ENCODE results near the gene ACAA1. TPM values are rescaled to one million over a fixed set of nuclear protein-coding genes. Genes with fewer than 3 reads are reported as not detected.

Gene ACAA1
- total RNA-seq (2021): 24.0 and 27.4 TPM in 2 replicates
- Bru-seq, nascent RNA: percentile 53 among the genes with signal in this experiment
- BruChase-seq, experiment 1, labeled RNA remaining after a 2-hour chase: percentile 47 among the genes with signal in this experiment
- BruChase-seq, experiment 2, labeled RNA remaining after a 6-hour chase: percentile 43 among the genes with signal in this experiment
- long read RNA-seq, transcript ACAA1-202 (12 exons, 1,785 nt): major isoform, 36 of 52 reads
- long read RNA-seq, partial matches to known transcripts: 1 of 52 reads
- long read RNA-seq, other reads (novel, unspliced or antisense): 12 of 52 reads

- ChIA-PET CTCF (interaction anchor here (1.5 kb wide), 1 partner anchor 210 kb away, joined by 3 read pairs; the partner anchor contains the start of gene XYLB), POLR2A (ENCODE audit: low non-redundant PET) (no interaction called here)
- peaks cover 3% of the 10 kb centered on the region for H3K36me3 ChIP-seq (ENCODE audit: insufficient read depth, low read length, poor library complexity, severe bottlenecking)
- BruUV-seq (replicated peaks): no TSS peak
- intact Hi-C loops (cut with micrococcal nuclease; ENCODE audit: unreplicated experiment): loop anchor here (10.0 kb wide), 1 partner anchor 208 kb away; the partner anchor contains the start of gene XYLB
- no peaks in the 10 kb centered on the region for H3K9me3 ChIP-seq (ENCODE audit: low read depth, low read length, poor library complexity, severe bottlenecking)
- peak within 1 kb of the TSS; percentile 71 for H3K27ac ChIP-seq (ENCODE audit: low read depth, low read length, poor library complexity, severe bottlenecking)
- H3K27me3 ChIP-seq (replicated peaks; ENCODE audit: insufficient read depth, low read depth, low read length, poor library complexity): no peaks in the 10 kb centered on the region
- DNase-seq (ENCODE audit: low spot score): peak; percentile 96
- peaks cover 4% of the 10 kb centered on the region for H3K4me1 ChIP-seq (ENCODE audit: insufficient read depth, low read length, poor library complexity, severe bottlenecking)
- peak within 1 kb of the TSS; percentile 81 for H3K4me3 ChIP-seq (ENCODE audit: low read depth, low read length, poor library complexity, severe bottlenecking)
- no peak for TF ChIP-seq EZH2 (IDR thresholded peaks at IDR 0.05; ENCODE audit: borderline replicate concordance, low read depth, low read length, poor library complexity, severe bottlenecking)
- no peak for TF ChIP-seq CTCF (conservative IDR thresholded peaks at IDR 0.05; ENCODE audit: low read depth, low read length)
Observed at GRCh38 chr3:38136777-38137614, at the start of gene ACAA1. TSS of gene ACAA1 (minus strand) at chr3:38137127. CDS start at chr3:38137035, 92 bp downstream.

- no peak for DNase-seq (ENCODE audit: low spot score)
- intact Hi-C loops (cut with micrococcal nuclease; ENCODE audit: unreplicated experiment): no loop called here
- Histone ChIP-seq H3K27ac (ENCODE audit: low read depth, low read length, poor library complexity, severe bottlenecking) (no peak overlapping the region), H3K4me1 (ENCODE audit: insufficient read depth, low read length, poor library complexity, severe bottlenecking) (no peaks in the 10 kb centered on the region), H3K36me3 (ENCODE audit: insufficient read depth, low read length, poor library complexity, severe bottlenecking) (no peaks in the 10 kb centered on the region), H3K9me3 (ENCODE audit: low read depth, low read length, poor library complexity, severe bottlenecking) (no peaks in the 10 kb centered on the region), H3K4me3 (ENCODE audit: low read depth, low read length, poor library complexity, severe bottlenecking) (no peak overlapping the region), H3K27me3 (replicated peaks; ENCODE audit: insufficient read depth, low read depth, low read length, poor library complexity) (no peaks in the 10 kb centered on the region)
- no TSS peak for BruUV-seq (replicated peaks)
- CTCF ChIA-PET: no interaction called here
- POLR2A ChIA-PET (ENCODE audit: low non-redundant PET): no interaction called here
- TF ChIP-seq EZH2 (IDR thresholded peaks at IDR 0.05; ENCODE audit: borderline replicate concordance, low read depth, low read length, poor library complexity, severe bottlenecking) (no peak), CTCF (conservative IDR thresholded peaks at IDR 0.05; ENCODE audit: low read depth, low read length) (no peak)
Observed at GRCh38 chr3:38177181-38177580, 40.3 kb upstream of the ACAA1 start.

- Histone ChIP-seq H3K4me1 (ENCODE audit: insufficient read depth, low read length, poor library complexity, severe bottlenecking) (peaks cover under 1% of the 10 kb centered on the region), H3K36me3 (ENCODE audit: insufficient read depth, low read length, poor library complexity, severe bottlenecking) (no peaks in the 10 kb centered on the region), H3K27ac (ENCODE audit: low read depth, low read length, poor library complexity, severe bottlenecking) (no peak overlapping the region), H3K27me3 (replicated peaks; ENCODE audit: insufficient read depth, low read depth, low read length, poor library complexity) (no peaks in the 10 kb centered on the region), H3K4me3 (ENCODE audit: low read depth, low read length, poor library complexity, severe bottlenecking) (no peak overlapping the region), H3K9me3 (ENCODE audit: low read depth, low read length, poor library complexity, severe bottlenecking) (no peaks in the 10 kb centered on the region)
- DNase-seq (ENCODE audit: low spot score): no peak
- no TSS peak for BruUV-seq (replicated peaks)
- intact Hi-C loops (cut with micrococcal nuclease; ENCODE audit: unreplicated experiment): no loop called here
- TF ChIP-seq EZH2 (IDR thresholded peaks at IDR 0.05; ENCODE audit: borderline replicate concordance, low read depth, low read length, poor library complexity, severe bottlenecking): no peak
- CTCF ChIA-PET: no interaction called here
- POLR2A ChIA-PET (ENCODE audit: low non-redundant PET): no interaction called here
Observed at GRCh38 chr3:38173834-38174418, 37.0 kb upstream of the ACAA1 start.

All from A673 (cell line).